Cardiac fibroblast (primary cell): ENCODE measurements around the gene SPIRE1.
"Not testable (repeated sequence)": the region's sequence is repeated elsewhere in the genome, so short reads cannot be mapped to it uniquely, and the experiment has no call there.

Source experiments
- DNase-seq, 2 donors: peaks; one replicate each; pipeline versions ENCODE4 v3.0.0 to v3.0.0-alpha.2; 2010; ENCODE audit warnings: low read depth in 2 of 2
- H3K4me3 ChIP-seq, 2 donors: replicated peaks in 1 of 2; 1 replicate in 1 of 2; 2 replicates in 1 of 2; pipeline ENCODE4 v1.5.1; 2011; ENCODE audit warnings: low read depth in 2 of 2, low read length in 2 of 2, mild to moderate bottlenecking in 2 of 2, moderate library complexity in 1 of 2
- CTCF ChIP-seq: IDR thresholded peaks from one replicate; pipeline ENCODE4 v1.5.1; 2011; ENCODE audit warnings: low read depth, mild to moderate bottlenecking, low read length, inconsistent platforms

The SPIRE1 gene

GRCh38 chr18:12651651-12652050, 6.3 kb downstream of the SPIRE1 start:
- TF ChIP-seq CTCF, result no peak
- no peak overlapping the region for H3K4me3 ChIP-seq
- no peak for DNase-seq

- DNase-seq, result no peak
- no peak for TF ChIP-seq CTCF
- H3K4me3 ChIP-seq, result no peak overlapping the region
These were observed 10.1 kb downstream of the SPIRE1 start for GRCh38 chr18:12647773-12648172.

- TF ChIP-seq CTCF, result no peak
- no peak overlapping the region for H3K4me3 ChIP-seq
- peak in 1 of 2 donors; percentile 69 for DNase-seq
These were observed 12.1 kb downstream of the SPIRE1 start for GRCh38 chr18:12645751-12646203.

- H3K4me3 ChIP-seq, result no peak overlapping the region
- DNase-seq, result no peak
- TF ChIP-seq CTCF, result no peak
These were observed 12.7 kb downstream of the SPIRE1 start for GRCh38 chr18:12645254-12645653.

GRCh38 chr18:12643756-12644155, 14.2 kb downstream of the SPIRE1 start:
- not testable (repeated sequence) for DNase-seq, H3K4me3 ChIP-seq

GRCh38 chr18:12640881-12641200, 17.1 kb downstream of the SPIRE1 start:
- no peak for TF ChIP-seq CTCF
- no peak overlapping the region for H3K4me3 ChIP-seq
- no peak for DNase-seq

- peak; percentile 19 for TF ChIP-seq CTCF
- DNase-seq, result peak; percentile 69 to 87
- no peak overlapping the region for H3K4me3 ChIP-seq
These were observed 17.7 kb downstream of the SPIRE1 start for GRCh38 chr18:12639990-12640880.
